Cardiac septum (tissue), 1 donor: ENCODE results near the gene RPL22. TPM values are rescaled to one million over a fixed set of nuclear protein-coding genes. Genes with fewer than 3 reads are reported as not detected.

Source experiments
- DNase-seq: peaks from one replicate; pipeline ENCODE4 v3.0.0-alpha.2; 2020; ENCODE audit warnings: low spot score
- intact Hi-C: fragments of 100-400 bp; cut with DNase I; formaldehyde crosslinking; loops from one replicate; pipeline ENCODE4 v1.14.0; 2022
- total RNA-seq: library from RNA; stranded (reverse); fragmentation: NEBNext Ultra II Directional; extraction: Animal tissue kit (Norgen Biotek cat#: 25700); gene quantifications from one replicate; pipeline ENCODE4 v1.2.1, GENCODE V29; 2021
- donor health status: DM: no; HTN: no; CAD: no.

The RPL22 gene
- total RNA-seq, 1 donor from 2014 or later: 205 TPM

DNA sequence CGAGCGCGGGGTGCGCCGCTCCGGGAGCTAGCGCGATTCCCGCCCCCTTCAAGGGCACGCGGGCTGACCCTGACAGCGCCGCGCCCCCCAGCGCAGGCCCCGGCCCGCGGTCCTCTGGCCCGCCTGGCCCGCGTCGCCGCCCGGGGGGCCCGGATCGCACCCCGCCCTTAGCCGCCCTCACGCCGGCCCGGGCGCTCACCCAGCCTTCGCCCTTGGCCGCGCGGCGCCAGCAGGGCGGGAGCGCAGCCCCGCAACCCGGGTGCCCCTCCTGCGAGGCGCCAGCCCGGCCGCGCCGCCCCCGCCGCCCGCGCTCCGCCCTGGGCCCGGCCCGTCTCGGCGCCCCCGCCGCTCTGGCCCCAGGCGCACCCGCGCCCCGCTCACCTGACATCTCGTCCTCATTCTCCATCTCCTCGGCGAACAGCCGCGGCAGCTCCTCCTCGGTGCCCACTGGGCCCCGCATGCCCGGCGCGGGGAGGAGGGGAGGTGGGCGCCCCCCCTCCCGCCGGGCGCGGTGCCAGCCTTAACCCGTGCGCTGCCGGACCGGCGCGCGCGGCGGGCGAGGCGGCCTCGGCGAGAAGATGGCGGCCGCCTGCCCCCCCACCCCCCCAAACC, 19.7 kb downstream of the RPL22 start:
- DNase-seq: no peak
- intact Hi-C loops: no loop called here

DNA sequence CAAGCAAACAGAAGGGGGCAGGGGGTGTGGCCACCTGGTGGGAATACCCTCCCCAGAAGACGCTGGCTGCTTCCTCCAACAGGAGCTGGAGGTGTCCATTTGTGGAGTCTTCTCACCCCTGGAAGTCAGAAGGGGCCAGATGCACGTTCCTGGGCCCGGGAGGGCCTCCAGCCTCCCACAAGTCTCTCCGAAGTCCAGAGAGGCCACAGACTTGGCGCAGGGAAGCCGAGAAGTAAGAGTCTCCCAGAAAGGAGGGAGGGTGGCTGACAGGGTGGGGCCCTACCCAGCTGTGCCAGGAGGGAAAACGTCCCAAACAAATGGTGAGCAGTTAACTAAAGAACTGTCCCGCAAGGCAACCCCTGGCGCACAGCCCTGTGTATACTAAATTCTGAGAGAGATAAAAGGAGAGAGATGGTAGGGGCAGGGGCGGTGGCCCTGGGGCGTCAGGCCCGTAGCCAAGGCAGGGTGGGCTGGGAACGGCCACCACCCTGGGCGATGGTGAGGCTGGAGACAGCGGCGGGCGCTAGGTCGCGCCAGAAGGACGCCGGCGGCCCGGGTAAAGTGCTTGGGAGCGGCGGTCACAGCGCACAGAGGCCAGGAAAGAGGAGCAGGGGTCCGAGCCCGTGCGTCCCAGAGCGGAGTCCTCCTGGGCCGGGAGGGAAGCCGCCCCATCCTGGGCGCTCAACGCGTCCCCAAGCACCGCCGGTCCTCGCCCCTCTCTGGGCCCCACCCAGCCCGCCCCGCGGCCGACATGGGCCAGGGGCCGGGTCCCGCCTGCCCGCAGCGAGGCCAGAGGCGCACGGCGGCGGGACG, 20.4 kb downstream of the RPL22 start:
- intact Hi-C loops: no loop called here
- no peak for DNase-seq

DNA sequence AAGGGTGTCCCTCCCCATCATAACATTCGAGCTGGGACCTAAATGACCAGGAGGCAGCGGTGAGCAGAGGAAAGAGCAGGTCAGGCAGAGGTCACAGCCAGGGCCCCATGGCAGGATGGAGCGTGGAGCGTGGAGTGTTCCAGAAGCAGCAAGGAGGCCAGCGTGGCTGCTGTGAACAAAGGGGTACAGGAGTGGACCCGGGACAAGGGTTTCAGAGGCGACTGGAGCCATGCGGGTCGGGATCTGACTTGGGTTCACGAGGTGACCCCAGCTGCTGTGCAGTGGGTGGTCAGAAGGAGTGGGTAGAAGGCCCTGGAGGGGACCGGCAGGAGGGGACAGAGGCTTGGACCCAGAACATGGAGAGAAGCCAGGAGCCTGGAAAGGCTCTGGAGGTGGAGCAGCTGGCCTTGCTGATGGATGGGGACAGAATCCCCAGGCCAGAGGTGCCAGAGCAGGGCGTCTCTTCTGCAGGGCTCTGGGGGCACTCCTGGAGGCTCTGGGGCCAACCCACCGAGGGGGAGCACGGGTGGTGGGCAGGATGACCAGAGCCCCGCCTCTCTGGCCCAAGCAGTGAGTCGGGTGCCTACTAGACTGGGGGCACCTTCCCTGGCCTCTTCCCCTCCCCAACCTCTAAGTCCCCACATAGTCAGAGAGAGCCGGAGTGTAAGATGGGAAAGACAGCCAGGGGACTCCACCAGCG, 21.6 kb downstream of the RPL22 start:
- intact Hi-C loops: no loop called here
- no peak for DNase-seq

DNA sequence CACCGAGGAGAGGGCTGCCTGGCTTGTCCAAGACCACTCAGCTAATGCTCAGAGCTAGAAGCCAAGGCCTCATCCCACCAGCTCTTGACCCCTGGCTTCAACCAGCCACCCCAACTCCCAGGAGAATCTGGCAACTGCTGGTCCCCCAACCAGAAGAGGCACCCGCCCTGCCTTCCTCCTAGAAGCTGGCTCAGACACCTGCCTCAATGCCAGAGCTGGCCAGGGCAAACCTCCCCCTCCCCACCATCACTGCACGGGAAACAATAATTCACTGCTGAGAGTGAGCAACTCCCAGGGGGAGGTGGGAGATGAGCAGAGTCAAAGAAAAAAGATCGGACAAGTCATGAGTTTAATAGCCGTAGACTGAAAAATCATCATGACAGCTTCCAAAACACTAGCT, 22.6 kb downstream of the RPL22 start:
- intact Hi-C loops: no loop called here

DNA sequence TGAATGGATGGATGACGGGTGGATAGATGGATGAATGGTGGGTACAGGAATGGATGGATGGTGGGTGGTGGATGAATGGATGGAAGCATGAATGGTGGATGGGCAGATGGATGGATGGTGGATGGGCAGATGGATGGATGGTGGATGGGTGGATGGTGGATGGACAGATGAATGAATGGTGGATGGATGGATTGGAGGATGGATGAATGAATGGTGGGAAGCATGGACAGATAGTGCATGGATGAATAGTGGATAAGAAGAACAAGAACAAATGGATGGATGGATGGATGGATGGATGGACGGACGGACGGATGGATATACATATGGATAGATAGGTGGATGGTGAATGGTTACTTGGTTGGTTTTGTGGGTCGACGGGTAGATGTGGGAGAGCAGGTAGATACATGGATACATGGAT, 24.0 kb downstream of the RPL22 start:
- DNase-seq: no peak
- intact Hi-C loops: no loop called here

More for the DNA sequence above, 22.6 kb downstream of the RPL22 start:
- DNase-seq: no peak

DNA sequence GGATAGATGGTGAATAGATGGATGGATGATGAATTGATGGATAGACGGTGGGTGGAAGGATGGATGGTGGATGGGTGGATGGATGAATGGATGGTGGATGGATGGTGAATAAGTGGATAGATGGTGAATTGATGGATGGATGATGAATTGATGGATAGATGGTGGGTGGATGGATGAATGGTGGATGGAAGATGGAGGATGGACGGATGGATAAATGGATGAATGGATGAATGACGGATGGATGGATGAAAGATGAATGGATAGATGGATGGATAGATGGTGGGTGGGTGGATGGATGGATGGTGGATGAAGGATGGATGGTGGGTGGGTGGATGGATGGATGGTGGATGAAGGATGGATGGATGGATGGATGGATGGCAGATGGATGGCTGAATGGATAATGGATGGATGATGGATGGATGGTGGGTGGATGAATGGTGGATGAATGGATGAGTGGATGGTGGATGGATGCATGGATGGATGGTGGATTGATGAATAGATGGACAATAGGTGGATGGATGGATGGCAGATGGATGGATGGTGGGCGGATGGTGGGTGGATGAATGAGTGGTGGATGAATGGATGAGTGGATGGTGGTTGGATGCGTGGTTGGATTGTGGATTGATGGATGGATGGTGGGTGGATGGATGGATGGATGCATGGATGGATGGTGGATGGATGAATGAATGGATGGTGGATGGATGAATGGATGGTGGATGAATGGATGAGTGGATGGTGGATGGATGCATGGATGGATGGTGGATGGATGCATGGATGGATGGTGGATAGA, 24.6 kb downstream of the RPL22 start:
- DNase-seq: no peak
- intact Hi-C loops: no loop called here

DNA sequence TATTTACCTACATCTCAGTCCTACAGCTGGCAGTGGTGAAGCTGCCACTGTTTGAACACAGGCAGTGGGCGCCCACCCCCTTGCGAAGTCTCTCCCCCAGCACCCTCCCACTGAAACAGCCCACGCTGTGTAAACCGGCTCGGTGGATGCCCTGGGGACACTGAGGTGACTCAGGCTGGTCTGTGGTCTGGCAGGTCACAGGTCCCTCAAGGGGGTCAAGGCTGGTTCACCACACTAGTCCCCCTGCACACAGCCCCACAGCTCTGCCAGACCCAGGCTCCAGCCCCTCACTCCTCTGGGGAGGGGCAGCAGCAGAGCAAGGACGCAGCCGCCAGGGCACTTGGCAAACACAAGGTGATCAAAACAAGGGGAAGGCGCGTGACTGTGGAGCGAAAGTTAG, 26.8 kb downstream of the RPL22 start:
- intact Hi-C loops: no loop called here
- no peak for DNase-seq

DNA sequence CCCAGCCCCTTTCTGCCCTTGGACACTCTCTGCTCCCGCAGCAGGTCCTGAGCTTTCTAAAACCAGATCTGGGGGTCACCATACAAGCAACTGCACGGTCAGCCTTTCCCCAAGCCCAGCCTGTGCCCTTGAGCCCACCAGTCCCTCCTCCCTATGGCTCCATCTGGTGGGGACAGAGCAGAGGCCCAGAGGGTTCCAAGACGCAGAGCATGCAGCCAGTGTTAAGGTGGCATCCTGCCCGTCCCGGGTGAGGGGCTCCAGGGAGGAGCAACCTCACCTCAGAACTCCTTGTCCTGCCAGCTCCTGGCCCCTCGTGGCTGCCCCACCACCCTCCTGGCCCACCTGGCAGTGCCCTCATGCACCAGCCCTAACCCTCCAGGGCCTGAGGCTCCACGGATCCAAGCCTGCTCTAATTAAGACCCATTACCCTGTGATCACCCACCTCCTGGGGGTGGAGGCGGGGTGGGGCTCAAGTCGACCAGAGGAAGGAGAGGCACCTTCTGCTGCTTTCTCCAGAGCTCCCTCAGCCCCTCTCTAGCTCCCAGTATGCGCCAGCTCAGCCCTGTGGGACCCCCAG, 27.8 kb downstream of the RPL22 start:
- no peak for DNase-seq
- intact Hi-C loops: no loop called here

DNA sequence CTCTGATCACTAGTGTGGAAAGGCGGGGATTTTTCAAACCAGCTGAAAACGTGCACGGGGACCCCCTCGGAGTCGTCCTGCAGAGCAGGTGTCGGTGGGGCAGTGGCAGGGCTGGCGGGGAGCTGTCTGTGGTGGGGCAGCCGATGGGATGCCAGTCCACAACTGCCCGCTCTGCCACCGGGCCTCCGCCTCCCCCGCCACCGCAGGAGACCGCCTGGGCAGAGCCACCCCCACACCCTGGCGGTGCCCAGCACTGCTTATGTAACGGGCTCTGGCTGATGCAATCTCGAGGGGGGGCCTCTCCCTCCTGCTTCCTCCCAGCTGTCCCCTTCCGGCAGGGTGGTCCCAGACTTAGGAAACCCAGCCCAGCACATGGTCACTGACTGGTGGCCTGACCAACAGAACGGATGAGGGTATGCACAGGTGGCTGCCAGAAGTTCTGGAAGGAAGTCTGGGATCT, 28.6 kb downstream of the RPL22 start:
- intact Hi-C loops: no loop called here
- DNase-seq: no peak

DNA sequence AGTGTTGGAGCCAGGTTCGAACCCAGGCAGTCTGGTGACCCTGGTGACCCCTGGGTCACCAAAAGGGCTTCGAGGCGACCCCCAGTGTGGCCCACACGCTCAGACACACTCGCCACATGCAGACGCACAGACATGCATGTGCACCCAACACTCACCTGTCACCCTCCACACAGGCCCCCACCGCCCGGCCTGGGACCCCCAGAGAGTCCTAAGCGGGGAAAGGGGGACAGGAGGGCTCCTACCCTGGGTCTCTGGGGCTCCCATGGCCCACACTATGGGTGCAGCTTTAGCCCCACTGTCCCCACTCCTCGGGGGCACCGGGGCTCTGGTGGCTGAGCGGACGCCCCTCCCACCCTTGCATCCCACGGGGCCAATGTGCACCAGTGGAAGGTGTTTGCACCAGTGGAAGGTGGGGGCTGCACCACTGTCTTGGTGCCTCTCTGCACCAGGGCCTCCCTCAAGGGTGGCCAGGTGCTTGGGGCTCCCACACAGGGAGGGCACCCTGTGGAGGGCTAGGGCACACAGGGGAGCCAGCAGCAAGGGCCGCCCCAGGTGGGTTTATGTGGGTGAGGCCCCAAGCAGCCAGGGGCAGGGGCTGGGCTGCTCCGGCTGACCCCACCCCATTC, 29.2 kb downstream of the RPL22 start:
- intact Hi-C loops: no loop called here
- no peak for DNase-seq

DNA sequence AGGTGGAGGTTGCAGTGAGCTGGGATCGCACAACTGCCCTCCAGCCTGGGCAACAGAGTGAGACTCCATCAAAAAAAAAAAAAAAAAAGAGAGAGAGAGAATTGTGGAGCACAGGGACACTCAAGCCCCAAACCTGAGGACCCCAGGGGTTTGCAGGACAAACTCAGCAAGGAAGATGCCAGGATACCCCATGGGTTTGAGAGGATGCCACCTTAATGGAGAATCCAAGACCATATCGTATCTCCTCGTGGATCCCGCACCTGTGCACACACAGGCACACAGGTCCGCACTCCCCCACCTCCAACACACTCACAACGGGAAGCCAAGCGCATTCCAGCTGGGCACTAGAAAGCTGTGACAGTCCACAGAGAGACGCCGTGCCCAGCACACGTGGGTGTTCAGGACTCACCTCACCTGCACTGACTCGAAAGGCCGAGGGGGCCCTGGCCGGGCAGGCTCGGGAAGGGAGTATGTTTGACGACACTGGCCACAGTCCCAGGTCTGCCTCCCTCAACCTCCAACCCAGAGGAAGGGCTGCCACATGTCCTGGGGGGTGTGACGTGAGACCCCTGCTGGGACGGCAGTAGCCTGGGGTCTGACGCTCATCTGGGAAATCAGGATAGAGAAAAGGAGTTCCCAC, 30.3 kb downstream of the RPL22 start:
- intact Hi-C loops: no loop called here

DNA sequence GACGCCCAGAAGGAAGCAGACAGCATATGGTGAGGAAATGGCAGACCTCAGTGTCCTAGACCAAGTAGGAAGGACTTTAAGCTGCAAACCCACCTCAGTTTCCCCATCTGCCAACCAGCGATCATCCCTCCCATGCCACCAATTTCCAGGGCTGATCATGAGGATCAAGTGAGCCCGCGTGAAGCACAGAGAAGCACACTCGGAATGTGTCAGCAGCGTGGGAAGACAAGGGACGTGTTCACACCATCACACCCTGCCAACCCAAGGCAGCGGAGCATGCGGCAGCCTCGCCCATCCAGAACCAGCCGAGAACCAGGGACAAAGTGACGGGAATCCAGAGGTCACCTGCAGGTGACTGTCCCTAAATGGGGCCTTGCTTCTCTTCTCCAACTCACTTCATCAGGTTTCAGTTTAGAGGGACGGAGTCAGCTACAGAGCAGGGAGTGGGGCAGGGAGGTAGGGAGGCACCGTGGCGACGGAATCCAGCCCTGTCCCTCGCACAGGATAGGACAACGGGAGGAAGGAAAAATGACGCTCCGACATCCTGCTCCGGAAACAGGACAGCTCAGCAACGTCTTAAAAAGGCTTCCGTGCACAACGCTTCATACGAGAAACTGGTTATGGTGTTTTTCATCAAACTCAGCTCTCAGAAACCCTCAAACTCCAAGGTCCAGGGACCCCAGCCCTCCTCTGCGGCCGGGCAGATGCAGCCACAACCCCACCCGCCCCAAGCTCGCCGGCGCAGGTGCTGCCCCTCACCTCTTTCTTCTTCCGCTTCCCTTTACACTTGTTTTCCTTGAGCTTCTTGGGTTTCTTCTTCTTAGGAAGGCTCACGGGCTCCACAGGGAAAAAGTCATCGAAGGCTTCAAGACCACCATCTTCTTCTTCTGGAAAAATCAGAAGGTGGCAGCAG, 31.7 kb downstream of the RPL22 start:
- intact Hi-C loops: no loop called here
- DNase-seq: no peak

More for the DNA sequence above, 30.3 kb downstream of the RPL22 start:
- no peak for DNase-seq

DNA sequence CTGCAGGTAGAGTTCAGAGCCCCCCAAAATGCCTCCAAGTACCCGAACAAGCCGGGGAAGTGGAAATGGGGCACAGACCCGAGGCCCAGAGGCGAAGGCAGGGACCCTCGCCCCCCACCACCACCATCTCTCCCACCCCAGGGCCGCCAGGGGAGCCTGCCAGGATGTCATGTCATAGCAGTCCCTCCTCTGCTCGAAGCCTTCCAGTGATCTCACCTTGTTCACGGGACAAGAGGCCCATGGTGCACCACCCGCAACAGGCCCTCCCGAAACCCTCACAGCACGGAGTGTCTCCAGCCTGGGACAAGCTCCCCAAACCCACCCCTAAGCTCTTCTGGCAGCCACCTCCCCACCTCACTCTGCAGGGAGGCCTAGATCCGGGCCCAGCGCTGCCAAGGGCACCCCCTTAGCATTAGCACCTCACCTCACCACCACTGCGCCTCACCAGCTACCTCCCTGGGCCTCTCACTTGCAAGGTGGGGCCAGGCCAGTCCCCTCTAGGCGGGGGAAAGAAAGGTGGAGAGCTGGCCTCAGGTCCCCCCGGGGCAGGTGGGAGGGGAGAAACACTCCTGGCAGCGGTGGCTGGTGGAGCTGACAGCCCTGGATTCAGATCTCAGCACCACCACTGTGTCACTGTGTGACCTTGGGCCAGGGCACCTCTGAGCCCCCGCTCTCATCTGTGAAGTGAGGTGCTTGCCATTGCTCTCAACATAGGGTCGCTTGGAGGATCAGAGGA, 32.6 kb downstream of the RPL22 start:
- DNase-seq: no peak
- intact Hi-C loops: no loop called here

DNA sequence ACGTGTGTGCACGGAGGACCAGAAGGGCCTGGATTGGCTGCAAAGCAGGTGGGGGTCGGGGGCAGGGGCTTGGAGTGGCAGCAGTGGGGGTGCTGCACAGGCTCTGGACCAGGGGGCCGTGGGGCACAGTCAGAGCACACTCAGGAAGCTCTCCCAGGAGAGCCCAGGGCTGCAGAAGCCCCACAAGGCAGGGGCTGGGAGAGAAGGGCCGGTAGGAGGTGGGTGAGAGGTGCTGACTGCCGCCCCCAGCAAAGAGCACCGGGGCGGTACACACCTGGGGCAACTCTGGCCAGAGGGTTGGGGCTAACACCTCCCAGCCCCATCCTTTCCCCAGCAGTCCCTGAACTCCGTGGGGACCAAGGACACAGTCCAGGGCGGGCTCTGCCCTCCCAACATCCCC, 33.2 kb downstream of the RPL22 start:
- intact Hi-C loops: no loop called here
- DNase-seq: no peak

DNA sequence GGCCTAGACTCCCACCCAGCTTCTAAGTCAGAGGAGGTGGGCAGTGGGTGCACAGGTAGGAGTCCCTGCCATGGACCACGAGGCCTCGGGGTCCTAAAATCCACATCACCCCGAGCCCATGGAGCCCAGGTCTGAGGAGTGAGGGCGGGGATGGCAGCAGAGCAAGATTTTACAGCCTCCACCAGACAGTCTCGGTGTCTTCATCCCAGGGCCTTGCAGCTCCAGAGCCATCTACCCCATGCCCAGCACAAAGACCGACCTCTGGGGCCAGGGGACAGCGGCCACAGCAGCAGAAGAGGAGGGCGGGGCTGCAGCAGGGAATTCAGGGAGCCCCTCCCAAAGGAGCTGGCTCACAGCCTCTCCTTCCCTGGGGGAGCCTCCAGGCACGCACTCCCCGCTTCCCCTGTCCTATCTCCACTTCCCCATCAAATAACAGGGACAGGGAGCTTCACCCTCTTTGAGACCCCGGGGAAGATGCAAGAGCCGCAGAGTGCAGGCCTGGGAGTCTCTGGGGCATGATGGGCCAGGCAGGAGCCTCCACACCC, 33.9 kb downstream of the RPL22 start:
- intact Hi-C loops: no loop called here
- no peak for DNase-seq

DNA sequence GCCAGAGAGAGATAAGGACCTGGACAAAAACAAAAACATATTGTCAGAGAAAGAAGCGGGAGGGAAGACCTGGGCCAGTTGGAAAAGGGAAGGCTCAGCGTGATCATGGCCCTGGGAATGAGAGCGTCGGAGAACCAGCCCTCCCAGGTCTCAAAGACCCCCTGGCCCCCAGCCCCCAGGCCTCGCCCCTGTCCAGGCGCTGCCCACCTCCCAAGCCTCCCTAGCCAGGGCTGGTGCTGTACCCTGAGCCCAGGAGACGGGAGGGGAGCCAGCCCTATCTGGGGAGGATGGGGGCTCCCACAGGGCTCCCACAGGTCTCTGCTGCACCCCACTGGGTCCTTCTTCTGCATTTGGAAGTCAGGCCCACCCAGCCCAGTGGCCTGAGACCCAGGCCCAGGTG, 34.4 kb downstream of the RPL22 start:
- no peak for DNase-seq

More for the DNA sequence above, 34.4 kb downstream of the RPL22 start:
- intact Hi-C loops: no loop called here
